H1 (cell line): ENCODE data around the gene IGSF9B. TPM values are rescaled to one million over a fixed set of nuclear protein-coding genes. Genes with fewer than 3 reads are reported as not detected.

Source experiments
- CTCF ChIA-PET: fragments of 300-600 bp; sonication (Branson Sonifier 250); formaldehyde crosslinking; loops from one replicate; lab custom pipeline; 2021; ENCODE audit not compliant: partially characterized antibody; lab: Charles Lee
- POLR2A ChIA-PET: fragments of 300-600 bp; sonication (Branson Sonifier 250); formaldehyde crosslinking; loops from one replicate; lab custom pipeline; 2021; ENCODE audit warnings: inconsistent platforms; ENCODE audit not compliant: partially characterized antibody; lab: Charles Lee
- DNase-seq, 2 experiments: peaks; one replicate each; pipeline versions ENCODE4 v3.0.0 to v3.0.0-alpha.2; 2010 to 2022; ENCODE audit warnings: low spot score in 2 of 2, low read depth in 1 of 2, mixed read lengths in 1 of 2
- FAIRE-seq: peaks from 2 replicates; lab custom pipeline; 2011; peaks lifted over from hg19 to GRCh38; lab: Jason Lieb, UNC
- H2AFZ ChIP-seq: 2 replicates; pipeline ENCODE4 v1.8.1; 2012; ENCODE audit warnings: low read length, inconsistent platforms
- H2AK5ac ChIP-seq: 2 replicates; pipeline ENCODE4 v1.6.1; 2013; ENCODE audit warnings: low read depth, low read length
- H2BK120ac ChIP-seq: replicated peaks from 2 replicates; pipeline ENCODE3; 2013; ENCODE audit warnings: low read depth, low read length, inconsistent platforms
- H2BK12ac ChIP-seq: 2 replicates; pipeline ENCODE4 v1.6.1; 2013; ENCODE audit warnings: low read depth, low read length
- H2BK15ac ChIP-seq: 2 replicates; pipeline ENCODE4 v1.6.1; 2013; ENCODE audit warnings: low read length
- H2BK20ac ChIP-seq: 2 replicates; pipeline ENCODE4 v1.6.1; 2013; ENCODE audit warnings: low read length
- H2BK5ac ChIP-seq: 2 replicates; pipeline ENCODE4 v1.6.1; 2013; ENCODE audit warnings: low read depth, low read length
- H3K14ac ChIP-seq: 2 replicates; pipeline ENCODE4 v1.6.1; 2013; ENCODE audit warnings: inconsistent platforms; ENCODE audit not compliant: insufficient read length
- H3K18ac ChIP-seq: 2 replicates; pipeline ENCODE4 v1.6.1; 2013; ENCODE audit warnings: low read length; ENCODE audit errors: extremely low read depth
- H3K23ac ChIP-seq: 2 replicates; pipeline ENCODE4 v1.6.1; 2013; ENCODE audit warnings: inconsistent platforms; ENCODE audit not compliant: insufficient read length
- H3K23me2 ChIP-seq: 2 replicates; pipeline ENCODE4 v1.6.1; 2013; ENCODE audit warnings: low read depth, low read length
- H3K27ac ChIP-seq: 2 replicates; pipeline ENCODE4 v1.6.1; 2011; ENCODE audit warnings: low read depth, low read length, inconsistent platforms
- H3K27me3 ChIP-seq, 4 experiments: replicated peaks in 1 of 4; 1 replicate in 1 of 4; 2 replicates in 3 of 4; pipeline versions ENCODE4 v1.6.1 to v1.8.1; 2011 to 2013; ENCODE audit warnings: low read length in 3 of 4, mild to moderate bottlenecking in 3 of 4, inconsistent platforms in 2 of 4, mixed read lengths in 2 of 4, moderate library complexity in 1 of 4; ENCODE audit not compliant: control insufficient read depth in 3 of 4, insufficient read depth in 3 of 4; ENCODE audit errors: extremely low read depth in 1 of 4
- H3K36me3 ChIP-seq, 4 experiments: 2 replicates each; pipeline versions ENCODE4 v1.6.1 to v1.8.1; 2011 to 2013; ENCODE audit warnings: mild to moderate bottlenecking in 4 of 4, low read length in 3 of 4, moderate library complexity in 2 of 4, control low read depth in 1 of 4, inconsistent platforms in 1 of 4; ENCODE audit not compliant: insufficient read depth in 4 of 4, control insufficient read depth in 2 of 4
- H3K4ac ChIP-seq: replicated peaks from 2 replicates; pipeline ENCODE3; 2013; ENCODE audit warnings: low read length, low read depth, mixed read lengths, inconsistent platforms; ENCODE audit not compliant: insufficient read length
- H3K4me1 ChIP-seq, 4 experiments: replicated peaks in 1 of 4; 1 replicate in 1 of 4; 2 replicates in 3 of 4; pipeline versions ENCODE4 v1.6.1 to v1.8.1; 2011 to 2013; ENCODE audit warnings: low read length in 3 of 4, inconsistent platforms in 2 of 4, mixed read lengths in 1 of 4; ENCODE audit not compliant: insufficient read depth in 4 of 4, control insufficient read depth in 3 of 4
- H3K4me2 ChIP-seq, 2 experiments: 2 replicates each; pipeline versions ENCODE4 v1.6.1 to v1.8.1; 2011 to 2013; ENCODE audit warnings: low read depth in 2 of 2, low read length in 2 of 2, control low read depth in 1 of 2, inconsistent platforms in 1 of 2, mild to moderate bottlenecking in 1 of 2; ENCODE audit not compliant: insufficient read depth in 1 of 2
- H3K4me3 ChIP-seq, 4 experiments: fragments of 200-600, 300-600 bp in 1 of 4; sonication (generic), shearing (Covaris generic), sonication (Bioruptor Twin) in 1 of 4; 2 replicates each; pipeline versions ENCODE4 v1.5.1 to v1.8.1; 2011 to 2016; ENCODE audit warnings: low read length in 4 of 4, low read depth in 3 of 4, control low read depth in 2 of 4, inconsistent platforms in 2 of 4, mild to moderate bottlenecking in 2 of 4, mixed read lengths in 1 of 4, moderate library complexity in 1 of 4; ENCODE audit not compliant: insufficient read depth in 2 of 4; ENCODE audit errors: extremely low read depth in 1 of 4
- H3K56ac ChIP-seq: replicated peaks from 2 replicates; pipeline ENCODE3; 2013; ENCODE audit warnings: low read depth, mild to moderate bottlenecking, mixed read lengths, low read length, inconsistent platforms; ENCODE audit not compliant: insufficient read length
- H3K79me1 ChIP-seq: 2 replicates; pipeline ENCODE4 v1.6.1; 2013; ENCODE audit warnings: low read depth, low read length, control low read depth
- H3K79me2 ChIP-seq, 2 experiments: 2 replicates each; pipeline versions ENCODE4 v1.6.1 to v1.8.1; 2012 to 2013; ENCODE audit warnings: low read length in 2 of 2, mild to moderate bottlenecking in 2 of 2, inconsistent platforms in 1 of 2; ENCODE audit not compliant: insufficient read depth in 2 of 2, control insufficient read depth in 1 of 2
- H3K9ac ChIP-seq, 4 experiments: replicated peaks in 1 of 4; 1 replicate in 1 of 4; 2 replicates in 3 of 4; pipeline versions ENCODE4 v1.6.1 to v1.8.1; 2011 to 2013; ENCODE audit warnings: low read depth in 3 of 4, low read length in 3 of 4, control low read depth in 2 of 4, mild to moderate bottlenecking in 2 of 4, moderate library complexity in 2 of 4, inconsistent platforms in 1 of 4; ENCODE audit errors: extremely low read depth in 1 of 4
- H3K9me3 ChIP-seq, 2 experiments: 2 replicates each; pipeline versions ENCODE4 v1.6.1 to v1.8.1; 2012 to 2013; ENCODE audit warnings: mild to moderate bottlenecking in 2 of 2, moderate library complexity in 2 of 2, control low read depth in 1 of 2, inconsistent platforms in 1 of 2, low read depth in 1 of 2, low read length in 1 of 2, mixed read lengths in 1 of 2; ENCODE audit not compliant: insufficient read depth in 2 of 2
- H4K20me1 ChIP-seq, 2 experiments: replicated peaks in 1 of 2; 2 replicates each; pipeline versions ENCODE3 to v1.8.1; 2011 to 2013; ENCODE audit warnings: inconsistent platforms in 2 of 2, low read length in 2 of 2, mild to moderate bottlenecking in 1 of 2; ENCODE audit not compliant: insufficient read depth in 2 of 2, control insufficient read depth in 1 of 2
- H4K5ac ChIP-seq: 2 replicates; pipeline ENCODE4 v1.6.1; 2013; ENCODE audit warnings: low read length, low read depth, mixed read lengths, inconsistent platforms; ENCODE audit not compliant: insufficient read length
- H4K8ac ChIP-seq: 2 replicates; pipeline ENCODE4 v1.8.0; 2013; ENCODE audit warnings: mild to moderate bottlenecking, moderate library complexity, low read length, inconsistent platforms; ENCODE audit not compliant: insufficient read depth; ENCODE audit errors: extremely low read depth
- H4K91ac ChIP-seq: replicated peaks from 2 replicates; pipeline ENCODE3; 2013; ENCODE audit warnings: low read length, mixed read lengths, inconsistent platforms; ENCODE audit not compliant: insufficient read length
- WGBS, 2 experiments: shearing (Covaris generic) in 1 of 2; methylation state at CpG; one replicate each; pipeline versions ENCODE4 v1.1.6 to v1.1.7; 2013 to 2015; ENCODE audit warnings: low lambda C conversion rate in 2 of 2, mixed read lengths in 2 of 2, inconsistent platforms in 1 of 2, low coverage in 1 of 2, missing lambda C conversion rate in 1 of 2; ENCODE audit not compliant: insufficient replicate concordance in 2 of 2, insufficient coverage in 1 of 2, insufficient read length in 1 of 2; ENCODE audit errors: extremely low coverage in 1 of 2, missing lambda C conversion rate in 1 of 2; 5-methylcytosine and 5-hydroxymethylcytosine counted together
- polyA plus RNA-seq, 7 experiments: library from polyadenylated mRNA; depleted of rRNA in 3 of 7; stranded (reverse) in 5 of 7; unstranded in 2 of 7; fragments of >200 nt in 5 of 7; fragments of 200-250 nt in 2 of 7; gene quantifications; 1 replicate in 5 of 7; 2 replicates in 1 of 7; 4 replicates in 1 of 7; pipeline versions ENCODE4 v1.2.1 to v1.2.3, GENCODE V29; 2011 to 2013; ENCODE audit warnings: missing spikeins in 2 of 7, mixed read lengths in 2 of 7
- total RNA-seq: library from RNA; stranded (reverse); fragmentation: NEBNext Ultra II Directional; extraction: Animal tissue kit (Norgen Biotek cat#: 25700); gene quantifications from 2 replicates; pipeline ENCODE4 v1.2.1, GENCODE V29; 2021
- TF ChIP-seq, protein P1 (sequence below): IDR thresholded peaks from 2 replicates; pipeline ENCODE4 v1.6.1; 2012; ENCODE audit warnings: inconsistent platforms

IGSF9B gene
- total and polyA plus RNA-seq, 2 of the 8 experiments (the other 6 are each of a cell fraction or from before 2014, with no cell fraction given): 16.5 to 49.2 TPM

DNA sequence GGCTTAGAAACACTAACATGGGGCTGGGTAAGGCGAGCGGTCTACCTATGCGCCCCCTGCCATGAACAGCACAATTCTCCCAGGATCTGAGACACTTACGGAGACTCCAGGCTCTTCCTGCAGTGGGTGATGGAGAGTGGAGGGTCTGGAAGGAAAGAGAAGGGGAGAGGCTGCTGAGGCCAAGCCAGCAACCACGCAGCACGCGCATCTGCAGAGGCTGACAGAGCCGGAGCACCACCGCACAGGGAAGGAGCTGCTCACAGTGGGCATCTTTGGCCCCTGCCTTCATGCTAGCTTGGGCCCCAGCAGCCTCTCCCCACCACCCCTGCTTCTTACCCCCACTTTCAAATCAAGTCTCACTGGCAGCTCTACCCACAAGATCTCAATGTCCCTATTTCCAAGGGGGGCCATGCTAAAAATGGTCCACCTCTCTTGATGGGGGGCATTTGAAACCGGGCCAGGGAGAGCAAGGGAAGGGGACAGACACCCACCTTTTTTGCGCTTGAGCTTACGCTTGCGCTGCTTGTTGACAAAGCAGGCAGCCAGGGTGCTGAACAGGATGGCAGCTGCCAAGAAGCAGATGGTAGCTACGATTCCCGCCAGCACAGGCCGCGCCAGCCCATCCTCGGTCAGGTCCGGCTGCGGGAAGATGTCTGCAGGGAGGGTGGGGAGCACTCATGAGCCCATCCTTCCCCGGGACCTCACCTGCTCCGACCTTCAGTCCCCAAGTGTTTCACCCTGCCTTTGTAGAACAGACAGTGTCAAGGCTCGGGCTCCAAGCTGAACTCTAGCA is 34.5 kb downstream of the IGSF9B start:
- Histone ChIP-seq H2BK12ac (no peak overlapping the region), H3K4me2 (no peak overlapping the region), H3K4me3 (no peak overlapping the region), H3K23me2 (peaks cover 2% of the 10 kb centered on the region; the same call in 1 of the 2 replicates), H4K91ac (no peak overlapping the region), H3K14ac (no peak overlapping the region), H3K4me1 (peaks cover 0 to 17% (median 4%) of the 10 kb centered on the region in 4 experiments; a peak in 6 of 7 replicates), H3K36me3 (peaks cover 9 to 38% (median 24%) of the 10 kb centered on the region in 4 experiments; a peak in 7 of 8 replicates), H2BK15ac (no peak overlapping the region), H2BK20ac (no peak overlapping the region), H3K9me3 (no peaks in the 10 kb centered on the region), H3K27ac (no peak overlapping the region), H3K9ac (no peak overlapping the region), H3K18ac (no peak overlapping the region), H4K5ac (no peak overlapping the region), H3K56ac (no peak overlapping the region), H2AFZ (no peak overlapping the region), H3K4ac (no peak overlapping the region), H4K8ac (no peak overlapping the region), H2BK120ac (no peak overlapping the region), H3K79me1 (peaks cover 4% of the 10 kb centered on the region; the same call in 1 of the 2 replicates), H3K79me2 (no peaks in the 10 kb centered on the region), H3K27me3 (no peaks in the 10 kb centered on the region), H2AK5ac (no peak overlapping the region), H2BK5ac (no peak overlapping the region), H4K20me1 (peaks cover 0 to 6% of the 10 kb centered on the region in 2 experiments), H3K23ac (no peak overlapping the region)
- DNase-seq: no peak
- WGBS, 2 experiments: 94% methylated on average over 23 of the region's 23 CpGs; no CpG with 5 or more reads in 1 of the 2 experiments
- no peak for FAIRE-seq
- CTCF ChIA-PET: interaction anchor here (0.8 to 3.9 kb wide), 8 partner anchors 8 to 109 kb away, joined by 3 to 17 read pairs (median 6); no protein-coding TSS in a partner anchor
- POLR2A ChIA-PET: no interaction called here
- TF ChIP-seq, protein P1, sequence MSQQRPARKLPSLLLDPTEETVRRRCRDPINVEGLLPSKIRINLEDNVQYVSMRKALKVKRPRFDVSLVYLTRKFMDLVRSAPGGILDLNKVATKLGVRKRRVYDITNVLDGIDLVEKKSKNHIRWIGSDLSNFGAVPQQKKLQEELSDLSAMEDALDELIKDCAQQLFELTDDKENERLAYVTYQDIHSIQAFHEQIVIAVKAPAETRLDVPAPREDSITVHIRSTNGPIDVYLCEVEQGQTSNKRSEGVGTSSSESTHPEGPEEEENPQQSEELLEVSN: no peak
